ENCODE results near the gene MYO18A. TPM values are rescaled to one million over a fixed set of nuclear protein-coding genes. Genes with fewer than 3 reads are reported as not detected.

The MYO18A gene
- total and polyA plus RNA-seq, 2 of the 4 experiments (the other 2 are of a cell fraction) = 22.4 to 39.1 TPM

DNA sequence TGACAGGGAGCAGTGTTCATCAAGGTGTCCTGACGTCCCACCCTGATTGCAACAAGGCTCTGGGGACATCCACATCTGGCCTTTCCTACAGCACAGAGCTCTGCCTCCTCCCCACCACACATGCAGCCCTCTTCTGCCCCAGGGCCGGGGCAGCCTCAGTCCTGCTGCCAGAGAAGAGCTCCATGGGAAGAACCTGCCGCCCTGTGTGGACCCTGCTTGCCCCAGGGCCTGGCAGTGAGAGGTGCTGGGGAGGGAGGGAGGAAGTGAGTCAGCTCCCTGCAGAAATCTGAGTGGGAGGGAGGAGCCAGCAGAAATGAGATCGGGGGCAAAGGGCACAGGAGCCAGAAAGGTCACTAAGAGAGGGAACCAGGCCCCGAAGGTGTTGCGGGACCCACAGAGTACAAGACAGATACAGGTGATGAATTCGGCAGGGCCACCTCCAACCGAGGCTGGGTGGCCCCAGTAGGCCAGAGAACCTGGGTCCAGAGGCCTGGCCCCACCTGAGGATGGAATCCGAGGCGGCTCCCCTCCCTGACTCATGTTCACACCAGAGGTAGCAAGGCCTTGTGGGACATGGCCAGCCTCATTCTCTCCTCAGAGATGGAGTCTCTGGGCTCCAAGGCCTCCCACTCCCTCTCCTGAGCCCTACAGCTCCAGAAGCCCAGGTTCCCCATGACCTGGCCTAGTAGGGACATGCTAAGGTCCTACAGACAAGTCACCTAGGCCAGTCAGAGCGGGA, 24.8 kb downstream of the MYO18A start:
- Histone ChIP-seq H4K91ac (ENCODE audit: insufficient read depth, low read depth, low read length) (peak overlapping the region; percentile 97), H3K14ac (replicated peaks; ENCODE audit: low read depth, low read length) (peak overlapping the region; percentile 98), H3K18ac (ENCODE audit: low read depth, low read length) (peak overlapping the region; percentile 95), H3K4me1 (ENCODE audit: control insufficient read depth, insufficient read depth, low read length) (peaks cover 65% of the 10 kb centered on the region), H4K5ac (ENCODE audit: low read depth, low read length) (peak overlapping the region; percentile 92), H3K27me3 (ENCODE audit: control insufficient read depth, insufficient read depth, low read length) (no peaks in the 10 kb centered on the region), H3K79me1 (ENCODE audit: low read depth in 1 of 2, low read length in 2 of 2) (peaks cover 52 to 96% of the 10 kb centered on the region in 2 experiments), H2BK15ac (ENCODE audit: low read depth, low read length) (peak overlapping the region; percentile 98; the same call in 2 of the 3 replicates), H2BK5ac (ENCODE audit: low read depth, low read length, poor library complexity, severe bottlenecking) (peak overlapping the region; percentile 93), H3K4ac (ENCODE audit: low read depth, low read length) (peak overlapping the region; percentile 97), H3K9me1 (ENCODE audit: insufficient read depth, low read length) (peaks cover 73% of the 10 kb centered on the region), H3K36me3 (ENCODE audit: control insufficient read depth, insufficient read depth, low read length) (no peaks in the 10 kb centered on the region), H3K23ac (ENCODE audit: low read depth, low read length) (peak overlapping the region; percentile 95), H2BK20ac (ENCODE audit: low read depth, low read length) (peak overlapping the region; percentile 99), H3K9me3 (ENCODE audit: control insufficient read depth, insufficient read depth, low read length) (no peaks in the 10 kb centered on the region), H2AFZ (replicated peaks; ENCODE audit: low read length, poor library complexity) (peak overlapping the region; percentile 70), H3K4me2 (ENCODE audit: low read depth, low read length) (peak overlapping the region; percentile 38), H4K8ac (ENCODE audit: low read depth in 2 of 2, low read length in 2 of 2) (peak overlapping the region; percentile 88), H3K4me3 (ENCODE audit: insufficient read depth, low read depth, low read length) (no peak overlapping the region), H2AK5ac (ENCODE audit: low read depth, low read length) (peak overlapping the region; percentile 92), H2BK120ac (ENCODE audit: low read depth, low read length) (peak overlapping the region; percentile 92), H3K56ac (ENCODE audit: extremely low read depth, insufficient read depth, low read length) (peak overlapping the region; percentile 67), H3K27ac (ENCODE audit: insufficient read depth, low read length) (peak overlapping the region; percentile 96), H2AK9ac (replicated peaks; ENCODE audit: low read depth, low read length, poor library complexity) (peak overlapping the region; percentile 85), H3K9ac (ENCODE audit: low read depth, low read length) (peak overlapping the region; percentile 43), H4K20me1 (ENCODE audit: insufficient read depth, low read length) (peaks cover 5% of the 10 kb centered on the region; the same call in 1 of the 2 replicates)
- no TSS peak for BruUV-seq (replicated peaks)
- in situ Hi-C loops (cut with MboI; ENCODE audit: low sequenced_read_pairs) (no loop called here), intact Hi-C loops (cut with micrococcal nuclease) (no loop called here), dilution Hi-C loops (cut with HindIII; ENCODE audit: low sequenced_read_pairs, unreplicated experiment) (no loop called here)
- CTCF ChIA-PET = interaction anchor here (0.6 to 0.8 kb wide), 2 partner anchors 10 to 25 kb away, joined by 3 read pairs; partner anchors contain the start of gene MYO18A
- WGBS, 2 experiments (ENCODE audit: extremely low coverage in 2 of 2, insufficient read length in 1 of 2) = 68% methylated on average over 5 of the region's 11 CpGs; no CpG with 5 or more reads in 1 of the 2 experiments
- TF ChIP-seq FOS (IDR thresholded peaks at IDR 0.05; ENCODE audit: low read depth, low read length) = no peak
- TF ChIP-seq MAZ (IDR thresholded peaks at IDR 0.05; ENCODE audit: borderline replicate concordance, low read depth, low read length) = peak; percentile 76; the same call in 1 of the 2 replicates
- TF ChIP-seq MXI1 (IDR thresholded peaks at IDR 0.05; ENCODE audit: borderline replicate concordance, low read depth, low read length) = no peak
- POLR2A ChIA-PET (ENCODE audit: unreplicated experiment) = interaction anchor here (1.0 kb wide), 1 partner anchor 24 kb away, joined by 4 read pairs; the partner anchor contains the start of gene MYO18A
- ATAC-seq (ENCODE audit: low read depth) (peak; percentile 48), DNase-seq (peak; percentile 61)

All from IMR-90 (cell line).